ENCODE measurements around the gene SHISA9.

Gene SHISA9

DNA sequence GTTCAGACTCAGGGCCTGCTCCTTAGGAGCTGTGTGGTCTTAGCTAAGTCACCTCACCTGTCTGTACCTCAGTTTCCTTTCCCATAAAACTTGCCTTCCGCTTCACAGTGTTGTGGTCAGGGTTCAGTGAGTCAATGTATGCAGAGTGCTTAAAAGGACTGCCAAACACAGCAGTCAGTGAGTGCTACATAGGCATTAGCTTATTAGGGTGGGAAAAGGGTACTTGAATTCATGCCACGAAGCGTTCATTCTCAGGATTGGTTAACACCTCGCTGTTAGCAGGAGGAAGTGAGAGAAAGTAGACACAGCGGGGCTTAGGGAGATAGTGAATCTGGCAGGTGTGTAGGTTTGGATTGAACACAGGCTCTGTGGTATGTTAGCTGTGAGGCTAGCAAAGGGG is 155.2 kb downstream of the SHISA9 start:
- Histone ChIP-seq H3K9ac (ENCODE audit: low read depth, low read length) (no peak overlapping the region), H3K9me3 (replicated peaks; ENCODE audit: low read length) (no peaks in the 10 kb centered on the region), H3K4me3 (ENCODE audit: low read length) (no peak overlapping the region), H3K27me3 (ENCODE audit: control insufficient read depth, insufficient read depth, low read length) (no peaks in the 10 kb centered on the region), H3K4me2 (ENCODE audit: low read length) (no peak overlapping the region), H3K4me1 (ENCODE audit: control insufficient read depth, insufficient read depth, low read length) (no peaks in the 10 kb centered on the region), H3K36me3 (ENCODE audit: insufficient read depth, low read length) (no peaks in the 10 kb centered on the region)

GRCh38 chr16:13060932-13061331 is 159.5 kb downstream of the SHISA9 start:
- H3K27me3 ChIP-seq (ENCODE audit: control insufficient read depth, insufficient read depth, low read length), result no peaks in the 10 kb centered on the region
- no peak overlapping the region for H3K4me3 ChIP-seq (ENCODE audit: low read length)
- no peak overlapping the region for H3K4me2 ChIP-seq (ENCODE audit: low read length)
- H3K9ac ChIP-seq (ENCODE audit: low read depth, low read length), result no peak overlapping the region
- H3K9me3 ChIP-seq (replicated peaks; ENCODE audit: low read length), result no peaks in the 10 kb centered on the region
- H3K36me3 ChIP-seq (ENCODE audit: insufficient read depth, low read length), result no peaks in the 10 kb centered on the region
- no peaks in the 10 kb centered on the region for H3K4me1 ChIP-seq (ENCODE audit: control insufficient read depth, insufficient read depth, low read length)

GRCh38 chr16:13061691-13062090 is 160.3 kb downstream of the SHISA9 start:
- Histone ChIP-seq H3K4me1 (ENCODE audit: control insufficient read depth, insufficient read depth, low read length) (no peaks in the 10 kb centered on the region), H3K4me2 (ENCODE audit: low read length) (no peak overlapping the region), H3K9me3 (replicated peaks; ENCODE audit: low read length) (no peaks in the 10 kb centered on the region), H3K36me3 (ENCODE audit: insufficient read depth, low read length) (no peaks in the 10 kb centered on the region), H3K4me3 (ENCODE audit: low read length) (no peak overlapping the region), H3K9ac (ENCODE audit: low read depth, low read length) (no peak overlapping the region), H3K27me3 (ENCODE audit: control insufficient read depth, insufficient read depth, low read length) (no peaks in the 10 kb centered on the region)

GRCh38 chr16:13062219-13062618 is 160.8 kb downstream of the SHISA9 start:
- Histone ChIP-seq H3K4me2 (ENCODE audit: low read length) (no peak overlapping the region), H3K9ac (ENCODE audit: low read depth, low read length) (no peak overlapping the region), H3K9me3 (replicated peaks; ENCODE audit: low read length) (no peaks in the 10 kb centered on the region), H3K4me1 (ENCODE audit: control insufficient read depth, insufficient read depth, low read length) (no peaks in the 10 kb centered on the region), H3K4me3 (ENCODE audit: low read length) (no peak overlapping the region), H3K36me3 (ENCODE audit: insufficient read depth, low read length) (no peaks in the 10 kb centered on the region), H3K27me3 (ENCODE audit: control insufficient read depth, insufficient read depth, low read length) (no peaks in the 10 kb centered on the region)

GRCh38 chr16:13063457-13063856 is 162.1 kb downstream of the SHISA9 start:
- Histone ChIP-seq H3K27me3 (ENCODE audit: control insufficient read depth, insufficient read depth, low read length) (no peaks in the 10 kb centered on the region), H3K36me3 (ENCODE audit: insufficient read depth, low read length) (no peaks in the 10 kb centered on the region), H3K9me3 (replicated peaks; ENCODE audit: low read length) (no peaks in the 10 kb centered on the region), H3K4me1 (ENCODE audit: control insufficient read depth, insufficient read depth, low read length) (no peaks in the 10 kb centered on the region), H3K4me3 (ENCODE audit: low read length) (no peak overlapping the region), H3K9ac (ENCODE audit: low read depth, low read length) (no peak overlapping the region), H3K4me2 (ENCODE audit: low read length) (no peak overlapping the region)

- Histone ChIP-seq H3K27me3 (ENCODE audit: control insufficient read depth, insufficient read depth, low read length) (no peaks in the 10 kb centered on the region), H3K36me3 (ENCODE audit: insufficient read depth, low read length) (no peaks in the 10 kb centered on the region), H3K4me2 (ENCODE audit: low read length) (no peak overlapping the region)
Observed at GRCh38 chr16:13064821-13065220, 163.4 kb downstream of the SHISA9 start.

GRCh38 chr16:13067648-13068047 is 166.2 kb downstream of the SHISA9 start:
- Histone ChIP-seq H3K36me3 (ENCODE audit: insufficient read depth, low read length) (no peaks in the 10 kb centered on the region), H3K4me2 (ENCODE audit: low read length) (no peak overlapping the region), H3K9ac (ENCODE audit: low read depth, low read length) (no peak overlapping the region)

More at GRCh38 chr16:13064821-13065220, 163.4 kb downstream of the SHISA9 start:
- H3K4me1 ChIP-seq (ENCODE audit: control insufficient read depth, insufficient read depth, low read length), result no peaks in the 10 kb centered on the region
- no peak overlapping the region for H3K4me3 ChIP-seq (ENCODE audit: low read length)
- H3K9me3 ChIP-seq (replicated peaks; ENCODE audit: low read length), result no peaks in the 10 kb centered on the region
- H3K9ac ChIP-seq (ENCODE audit: low read depth, low read length), result no peak overlapping the region

GRCh38 chr16:13068912-13069583 is 167.7 kb downstream of the SHISA9 start:
- Histone ChIP-seq H3K36me3 (ENCODE audit: insufficient read depth, low read length) (no peaks in the 10 kb centered on the region), H3K4me3 (ENCODE audit: low read length) (no peak overlapping the region), H3K4me2 (ENCODE audit: low read length) (no peak overlapping the region), H3K9me3 (replicated peaks; ENCODE audit: low read length) (no peaks in the 10 kb centered on the region), H3K4me1 (ENCODE audit: control insufficient read depth, insufficient read depth, low read length) (no peaks in the 10 kb centered on the region), H3K9ac (ENCODE audit: low read depth, low read length) (no peak overlapping the region), H3K27me3 (ENCODE audit: control insufficient read depth, insufficient read depth, low read length) (no peaks in the 10 kb centered on the region)

More at GRCh38 chr16:13067648-13068047, 166.2 kb downstream of the SHISA9 start:
- Histone ChIP-seq H3K9me3 (replicated peaks; ENCODE audit: low read length) (no peaks in the 10 kb centered on the region), H3K4me3 (ENCODE audit: low read length) (no peak overlapping the region), H3K4me1 (ENCODE audit: control insufficient read depth, insufficient read depth, low read length) (no peaks in the 10 kb centered on the region), H3K27me3 (ENCODE audit: control insufficient read depth, insufficient read depth, low read length) (no peaks in the 10 kb centered on the region)

GRCh38 chr16:13070268-13070667 is 168.9 kb downstream of the SHISA9 start:
- no peak overlapping the region for H3K4me3 ChIP-seq (ENCODE audit: low read length)
- H3K4me1 ChIP-seq (ENCODE audit: control insufficient read depth, insufficient read depth, low read length), result no peaks in the 10 kb centered on the region

GRCh38 chr16:13076878-13077277 is 175.5 kb downstream of the SHISA9 start:
- H3K4me1 ChIP-seq (ENCODE audit: control insufficient read depth, insufficient read depth, low read length), result no peaks in the 10 kb centered on the region
- no peak overlapping the region for H3K9ac ChIP-seq (ENCODE audit: low read depth, low read length)
- H3K4me3 ChIP-seq (ENCODE audit: low read length), result no peak overlapping the region
- H3K4me2 ChIP-seq (ENCODE audit: low read length), result no peak overlapping the region
- H3K27me3 ChIP-seq (ENCODE audit: control insufficient read depth, insufficient read depth, low read length), result no peaks in the 10 kb centered on the region
- no peaks in the 10 kb centered on the region for H3K36me3 ChIP-seq (ENCODE audit: insufficient read depth, low read length)
- H3K9me3 ChIP-seq (replicated peaks; ENCODE audit: low read length), result no peaks in the 10 kb centered on the region

More at GRCh38 chr16:13070268-13070667, 168.9 kb downstream of the SHISA9 start:
- no peak overlapping the region for H3K9ac ChIP-seq (ENCODE audit: low read depth, low read length)
- no peaks in the 10 kb centered on the region for H3K27me3 ChIP-seq (ENCODE audit: control insufficient read depth, insufficient read depth, low read length)
- no peak overlapping the region for H3K4me2 ChIP-seq (ENCODE audit: low read length)
- H3K9me3 ChIP-seq (replicated peaks; ENCODE audit: low read length), result no peaks in the 10 kb centered on the region
- no peaks in the 10 kb centered on the region for H3K36me3 ChIP-seq (ENCODE audit: insufficient read depth, low read length)

GRCh38 chr16:13077816-13078215 is 176.4 kb downstream of the SHISA9 start:
- Histone ChIP-seq H3K36me3 (ENCODE audit: insufficient read depth, low read length) (no peaks in the 10 kb centered on the region), H3K4me1 (ENCODE audit: control insufficient read depth, insufficient read depth, low read length) (no peaks in the 10 kb centered on the region), H3K9me3 (replicated peaks; ENCODE audit: low read length) (no peaks in the 10 kb centered on the region), H3K4me3 (ENCODE audit: low read length) (no peak overlapping the region), H3K4me2 (ENCODE audit: low read length) (no peak overlapping the region), H3K9ac (ENCODE audit: low read depth, low read length) (no peak overlapping the region), H3K27me3 (ENCODE audit: control insufficient read depth, insufficient read depth, low read length) (no peaks in the 10 kb centered on the region)

DNA sequence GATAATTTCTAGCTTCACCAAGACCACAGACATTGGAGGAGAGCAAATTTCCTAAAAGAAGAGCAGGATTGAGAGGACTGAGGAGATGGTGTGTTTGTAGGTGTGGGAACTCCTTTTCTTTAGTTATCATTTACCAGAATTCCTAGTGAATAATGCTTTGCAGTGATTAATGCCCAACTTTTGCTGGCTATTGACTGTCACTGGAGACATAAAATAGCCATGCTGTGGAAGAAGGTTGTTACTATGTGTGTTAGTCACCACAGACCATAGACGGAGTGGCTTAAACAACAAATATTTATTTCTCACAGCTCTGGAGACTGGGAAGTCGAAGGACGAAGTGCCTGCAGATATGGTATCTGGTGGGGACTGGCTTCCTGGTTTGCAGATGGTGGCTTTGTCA is 179.1 kb downstream of the SHISA9 start:
- Histone ChIP-seq H3K9me3 (replicated peaks; ENCODE audit: low read length) (no peaks in the 10 kb centered on the region), H3K4me2 (ENCODE audit: low read length) (no peak overlapping the region), H3K4me3 (ENCODE audit: low read length) (no peak overlapping the region), H3K9ac (ENCODE audit: low read depth, low read length) (no peak overlapping the region), H3K4me1 (ENCODE audit: control insufficient read depth, insufficient read depth, low read length) (no peaks in the 10 kb centered on the region), H3K36me3 (ENCODE audit: insufficient read depth, low read length) (no peaks in the 10 kb centered on the region), H3K27me3 (ENCODE audit: control insufficient read depth, insufficient read depth, low read length) (no peaks in the 10 kb centered on the region)

All from skeletal muscle satellite cell (primary cell).